Neuronal stem cell (in vitro differentiated cells): ENCODE measurements around the gene HOXA13.

Source experiments
- DNase-seq: peaks from one replicate; pipeline ENCODE4 v3.0.0-alpha.2; 2013; ENCODE audit warnings: low spot score
- H2AFZ ChIP-seq: one replicate; pipeline ENCODE4 v1.6.1; 2013; ENCODE audit warnings: mild to moderate bottlenecking, low read length, inconsistent platforms
- H2AK5ac ChIP-seq: 2 replicates; pipeline ENCODE4 v1.6.1; 2013; ENCODE audit warnings: low read depth, mild to moderate bottlenecking, inconsistent platforms, low read length, moderate library complexity, mixed read lengths
- H2BK120ac ChIP-seq: 2 replicates; pipeline ENCODE4 v1.6.1; 2013; ENCODE audit warnings: low read depth, mild to moderate bottlenecking, inconsistent platforms, low read length, moderate library complexity, mixed read lengths
- H2BK12ac ChIP-seq: one replicate; pipeline ENCODE4 v1.6.1; 2013; ENCODE audit warnings: low read length, inconsistent platforms
- H2BK15ac ChIP-seq: 2 replicates; pipeline ENCODE4 v1.6.1; 2013; ENCODE audit warnings: mild to moderate bottlenecking, low read length, inconsistent platforms, mixed read lengths
- H2BK5ac ChIP-seq: one replicate; pipeline ENCODE4 v1.6.1; 2013; ENCODE audit warnings: inconsistent platforms, mild to moderate bottlenecking, low read length, moderate library complexity
- H3K14ac ChIP-seq: one replicate; pipeline ENCODE4 v1.6.1; 2013; ENCODE audit warnings: low read length, inconsistent platforms
- H3K18ac ChIP-seq: 2 replicates; pipeline ENCODE4 v1.6.1; 2013; ENCODE audit warnings: low read length, inconsistent platforms
- H3K23ac ChIP-seq: 2 replicates; pipeline ENCODE4 v1.6.1; 2013; ENCODE audit warnings: low read depth, mild to moderate bottlenecking, mixed read lengths, low read length, inconsistent platforms; ENCODE audit not compliant: poor library complexity
- H3K27ac ChIP-seq: replicated peaks from 3 replicates; pipeline ENCODE4 v1.5.1; 2013; ENCODE audit warnings: low read length, inconsistent platforms
- H3K27me3 ChIP-seq, 3 experiments: 2 replicates each; pipeline ENCODE4 v1.6.1; 2013; ENCODE audit warnings: low read length in 3 of 3, mild to moderate bottlenecking in 2 of 3, inconsistent platforms in 1 of 3, low read depth in 1 of 3, mixed read lengths in 1 of 3, moderate library complexity in 1 of 3; ENCODE audit not compliant: control insufficient read depth in 3 of 3, insufficient read depth in 3 of 3
- H3K36me3 ChIP-seq, 2 donors: replicated peaks in 1 of 2; 2 replicates each; pipeline ENCODE4 v1.6.1; 2013; ENCODE audit warnings: low read length in 2 of 2; ENCODE audit not compliant: control insufficient read depth in 2 of 2, insufficient read depth in 2 of 2
- H3K4ac ChIP-seq: 2 replicates; pipeline ENCODE4 v1.6.1; 2013; ENCODE audit warnings: inconsistent platforms, mild to moderate bottlenecking, low read length, moderate library complexity
- H3K4me1 ChIP-seq, 2 donors: 1 replicate in 1 of 2; 2 replicates in 1 of 2; pipeline ENCODE4 v1.6.1; 2013; ENCODE audit warnings: low read length in 2 of 2, low read depth in 1 of 2; ENCODE audit not compliant: control insufficient read depth in 2 of 2, insufficient read depth in 1 of 2
- H3K4me2 ChIP-seq: one replicate; pipeline ENCODE4 v1.6.1; 2013; ENCODE audit warnings: mild to moderate bottlenecking, low read length, inconsistent platforms; ENCODE audit not compliant: insufficient read depth, poor library complexity, severe bottlenecking
- H3K4me3 ChIP-seq, 2 donors: 2 replicates each; pipeline ENCODE4 v1.5.1; 2013; ENCODE audit warnings: low read length in 2 of 2, mild to moderate bottlenecking in 2 of 2, inconsistent platforms in 1 of 2, moderate library complexity in 1 of 2
- H3K79me1 ChIP-seq: one replicate; pipeline ENCODE4 v1.6.1; 2013; ENCODE audit warnings: low read depth, mild to moderate bottlenecking, inconsistent platforms, low read length, moderate library complexity
- H3K9ac ChIP-seq: one replicate; pipeline ENCODE4 v1.6.1; 2013; ENCODE audit warnings: mild to moderate bottlenecking, low read depth, low read length, inconsistent platforms; ENCODE audit not compliant: poor library complexity
- H3K9me3 ChIP-seq, 2 donors: replicated peaks in 1 of 2; 2 replicates each; pipeline versions ENCODE3 to v1.6.1; 2013; ENCODE audit warnings: low read length in 2 of 2, mild to moderate bottlenecking in 2 of 2, inconsistent platforms in 1 of 2, low read depth in 1 of 2, mixed read lengths in 1 of 2, moderate library complexity in 1 of 2; ENCODE audit not compliant: control insufficient read depth in 2 of 2, insufficient read depth in 1 of 2
- H4K8ac ChIP-seq: one replicate; pipeline ENCODE4 v1.6.1; 2013; ENCODE audit warnings: low read depth, mild to moderate bottlenecking, inconsistent platforms, low read length, moderate library complexity
- H4K91ac ChIP-seq: one replicate; pipeline ENCODE4 v1.6.1; 2013; ENCODE audit warnings: low read length, low read depth, mild to moderate bottlenecking, inconsistent platforms; ENCODE audit not compliant: poor library complexity
- WGBS, 2 donors: extraction: QIAGEN DNeasy Blood & Tissue Kit; methylation state at CpG; one replicate each; pipeline ENCODE4 v1.1.7; 2013; ENCODE audit warnings: missing lambda C conversion rate in 2 of 2, mixed read lengths in 1 of 2; ENCODE audit not compliant: insufficient read length in 2 of 2, insufficient replicate concordance in 1 of 2; ENCODE audit errors: extremely low coverage in 2 of 2; 5-methylcytosine and 5-hydroxymethylcytosine counted together

HOXA13 gene

GRCh38 chr7:27153526-27153925, 46.4 kb downstream of the HOXA13 start:
- no peak overlapping the region for H3K4me2 ChIP-seq
- no peak for DNase-seq
- peaks cover 82 to 99% (median 98%) of the 10 kb centered on the region in 3 experiments for H3K27me3 ChIP-seq
- H3K36me3 ChIP-seq: no peaks in the 10 kb centered on the region
- H3K9me3 ChIP-seq: peaks cover 10 to 40% of the 10 kb centered on the region in 2 donors
- no peak overlapping the region for H2BK15ac ChIP-seq
- no peak overlapping the region for H3K4ac ChIP-seq
- H3K4me1 ChIP-seq: no peaks in the 10 kb centered on the region
- no peak overlapping the region for H2AFZ ChIP-seq
- no peak overlapping the region for H3K14ac ChIP-seq
- no peak overlapping the region for H2BK12ac ChIP-seq
- no peak overlapping the region for H2BK120ac ChIP-seq
- H3K4me3 ChIP-seq: no peak overlapping the region
- no peak overlapping the region for H2AK5ac ChIP-seq
- H3K27ac ChIP-seq: no peak overlapping the region
- H2BK5ac ChIP-seq: no peak overlapping the region
- H4K8ac ChIP-seq: no peak overlapping the region
- no peak overlapping the region for H3K9ac ChIP-seq
- H3K23ac ChIP-seq: no peak overlapping the region
- no peak overlapping the region for H4K91ac ChIP-seq
- no peak overlapping the region for H3K18ac ChIP-seq
- no CpG with 5 or more reads among the region's 3 CpGs for WGBS, 2 donors
- no peaks in the 10 kb centered on the region for H3K79me1 ChIP-seq

GRCh38 chr7:27152816-27153442, 47.0 kb downstream of the HOXA13 start:
- Histone ChIP-seq H2AK5ac (no peak overlapping the region), H3K23ac (peak overlapping the region; percentile 36), H3K36me3 (no peaks in the 10 kb centered on the region), H3K4ac (no peak overlapping the region), H4K8ac (no peak overlapping the region), H2BK15ac (no peak overlapping the region), H3K79me1 (no peaks in the 10 kb centered on the region), H3K9me3 (peaks cover 10 to 43% of the 10 kb centered on the region in 2 donors), H2BK5ac (no peak overlapping the region), H2BK120ac (no peak overlapping the region), H3K4me3 (no peak overlapping the region), H3K9ac (no peak overlapping the region), H3K4me2 (no peak overlapping the region), H3K4me1 (no peaks in the 10 kb centered on the region), H2AFZ (peak overlapping the region; percentile 47), H2BK12ac (no peak overlapping the region), H3K27me3 (peaks cover 84 to 99% (median 98%) of the 10 kb centered on the region in 3 experiments), H3K27ac (no peak overlapping the region), H3K14ac (peak overlapping the region; percentile 65), H4K91ac (no peak overlapping the region), H3K18ac (peak overlapping the region; percentile 22)
- DNase-seq: no peak
- WGBS, 2 donors: no CpG with 5 or more reads among the region's 22 CpGs

GRCh38 chr7:27151931-27152815, 47.7 kb downstream of the HOXA13 start, which contains the start of gene HOXA3:
Gene HOXA3 (minus strand): TSS chr7:27152583. CDS start chr7:27110640, 41,943 bp downstream.
- Histone ChIP-seq H3K18ac (peak within 1 kb of the TSS; percentile 22), H3K36me3 (no peaks in the 10 kb centered on the region), H2BK15ac (no peak within 1 kb of the TSS), H3K27me3 (peaks cover 84 to 99% (median 98%) of the 10 kb centered on the region in 3 experiments), H3K9me3 (peaks cover 4 to 39% of the 10 kb centered on the region in 2 donors), H3K23ac (peak within 1 kb of the TSS; percentile 36), H2BK5ac (no peak within 1 kb of the TSS), H2AK5ac (no peak within 1 kb of the TSS), H3K9ac (no peak within 1 kb of the TSS), H3K4ac (no peak within 1 kb of the TSS), H2AFZ (peak within 1 kb of the TSS; percentile 86), H2BK12ac (no peak within 1 kb of the TSS), H3K4me3 (peak within 1 kb of the TSS in 1 of 2 donors; percentile 34), H3K27ac (no peak within 1 kb of the TSS), H3K79me1 (no peaks in the 10 kb centered on the region), H4K8ac (no peak within 1 kb of the TSS), H3K4me2 (no peak within 1 kb of the TSS), H2BK120ac (no peak within 1 kb of the TSS), H4K91ac (no peak within 1 kb of the TSS), H3K14ac (peak within 1 kb of the TSS; percentile 65), H3K4me1 (no peaks in the 10 kb centered on the region)
- no peak for DNase-seq
- no CpG with 5 or more reads among the region's 53 CpGs for WGBS, 2 donors
